Smooth muscle cell (in vitro differentiated cells): ENCODE results near the gene ACTRT2. TPM values are rescaled to one million over a fixed set of nuclear protein-coding genes. Genes with fewer than 3 reads are reported as not detected.

Experiments used
- DNase-seq: peaks from one replicate; lab custom pipeline; 2025; ENCODE audit not compliant: unreplicated experiment; lab: John Stamatoyannopoulos, UW
- H2AFZ ChIP-seq: fragments of 200-600 bp; sonication (generic); 2 replicates; pipeline ENCODE4 v1.6.0; 2016; ENCODE audit warnings: antibody characterized with exemption, low read depth, mild to moderate bottlenecking
- H3F3A ChIP-seq: fragments of 200-600 bp; sonication (generic); 2 replicates; pipeline ENCODE4 v1.6.0; 2017; ENCODE audit warnings: antibody characterized with exemption, low read depth
- H3K27ac ChIP-seq: fragments of 200-600 bp; sonication (generic); 2 replicates; pipeline ENCODE4 v1.5.1; 2016; ENCODE audit warnings: low read depth, mild to moderate bottlenecking
- H3K27me3 ChIP-seq: fragments of 200-600 bp; sonication (generic); 2 replicates; pipeline ENCODE4 v1.6.1; 2016; ENCODE audit warnings: low read depth, mild to moderate bottlenecking
- H3K36me3 ChIP-seq: fragments of 200-600 bp; sonication (generic); 2 replicates; pipeline ENCODE4 v1.5.1; 2016; ENCODE audit warnings: low read depth
- H3K4me1 ChIP-seq: fragments of 200-600 bp; sonication (generic); 2 replicates; pipeline ENCODE4 v1.5.1; 2016; ENCODE audit warnings: low read depth
- H3K4me2 ChIP-seq: fragments of 200-600 bp; sonication (generic); 2 replicates; pipeline ENCODE4 v1.6.0; 2016; ENCODE audit warnings: mild to moderate bottlenecking
- H3K4me3 ChIP-seq: fragments of 200-600 bp; sonication (generic); 2 replicates; pipeline ENCODE4 v1.5.1; 2016; ENCODE audit warnings: mild to moderate bottlenecking
- H3K79me2 ChIP-seq: fragments of 200-600 bp; sonication (generic); 2 replicates; pipeline ENCODE4 v1.6.0; 2016; ENCODE audit warnings: low read depth, mild to moderate bottlenecking
- H3K9ac ChIP-seq: fragments of 200-600 bp; sonication (generic); 2 replicates; pipeline ENCODE4 v1.6.0; 2016; ENCODE audit warnings: low read depth
- H3K9me3 ChIP-seq: fragments of 200-600 bp; sonication (generic); replicated peaks from 2 replicates; pipeline ENCODE4 v1.5.1; 2016; ENCODE audit warnings: low read depth
- H4K20me1 ChIP-seq: fragments of 200-600 bp; sonication (generic); 2 replicates; pipeline ENCODE4 v1.6.0; 2016; ENCODE audit warnings: low read depth
- WGBS: methylation state at CpG from one replicate; pipeline ENCODE4 v1.1.7; 2016; ENCODE audit warnings: low lambda C conversion rate; 5-methylcytosine and 5-hydroxymethylcytosine counted together
- polyA plus RNA-seq: library from polyadenylated mRNA; unstranded; fragments of >200 nt; fragmentation: Nextera tagmentation; extraction: Ambion mirVana; gene quantifications from 2 replicates; pipeline ENCODE4 v1.2.1, GENCODE V29; 2016
- total RNA-seq: library from RNA; depleted of rRNA; stranded (reverse); fragments of >200 nt; gene quantifications from 2 replicates; pipeline ENCODE4 v1.2.3, GENCODE V29; 2014
- TF ChIP-seq, protein P1 (sequence below): fragments of 200-600 bp; sonication (generic); IDR thresholded peaks from 2 replicates; pipeline ENCODE4 v1.5.1; 2017; ENCODE audit warnings: borderline replicate concordance, mild to moderate bottlenecking, antibody characterized with exemption; ENCODE audit not compliant: insufficient read depth, poor library complexity, severe bottlenecking

The ACTRT2 gene
- total and polyA plus RNA-seq, 2 experiments from 2014 or later, result not detected

DNA sequence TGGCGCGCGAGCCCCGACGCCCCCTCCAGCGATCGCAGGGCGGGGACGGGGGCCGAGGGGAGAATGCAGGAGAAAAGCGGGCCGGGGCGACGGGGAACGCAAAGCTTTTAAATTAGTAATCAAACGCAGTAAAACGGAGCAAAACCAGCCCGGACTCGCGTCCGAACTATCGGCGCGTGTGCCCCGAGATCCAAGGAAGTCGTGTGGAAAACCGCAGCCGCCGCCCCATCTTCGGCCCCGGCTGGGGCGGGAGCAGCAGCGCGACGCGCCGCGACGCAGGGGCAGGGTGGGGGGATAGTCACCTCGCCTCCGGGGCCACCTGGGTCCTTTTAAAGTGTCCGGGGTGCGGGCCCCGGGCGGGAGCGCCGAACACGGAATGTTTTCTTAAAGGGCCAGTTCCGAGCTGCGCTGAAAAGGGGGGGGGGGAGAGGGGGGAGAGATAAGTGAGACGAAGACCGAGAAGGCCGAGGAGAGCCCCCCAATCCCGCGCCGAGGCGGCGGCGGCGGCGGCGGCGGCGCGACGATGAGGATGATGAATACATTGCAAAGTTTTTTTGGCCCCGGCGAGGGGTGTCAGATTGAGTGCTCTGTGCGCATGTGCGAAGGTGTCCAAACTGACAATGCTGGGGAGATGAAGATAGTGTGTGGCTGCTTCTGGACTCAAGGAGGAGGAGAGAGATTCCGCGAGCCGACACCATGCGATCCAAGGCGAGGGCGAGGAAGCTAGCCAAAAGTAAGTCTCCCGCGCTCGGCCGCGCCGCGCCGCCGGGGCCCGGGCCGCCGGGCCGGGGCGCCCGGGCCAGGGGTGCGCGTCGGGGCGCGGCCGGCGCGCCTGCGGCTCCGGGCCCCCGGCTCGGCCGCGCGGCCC, 47.5 kb downstream of the ACTRT2 start, which contains the start of gene PRDM16:
PRDM16 (plus strand) TSS at position 640 of the 868 bp plus-strand sequence; CDS start at position 697, 57 bp downstream.
- peaks cover 36% of the 10 kb centered on the region for H3K4me1 ChIP-seq
- peak within 1 kb of the TSS; percentile 97 for H3K4me2 ChIP-seq
- peak within 1 kb of the TSS; percentile 89 for H2AFZ ChIP-seq
- peaks cover 4% of the 10 kb centered on the region for H4K20me1 ChIP-seq
- no peaks in the 10 kb centered on the region for H3F3A ChIP-seq
- no peaks in the 10 kb centered on the region for H3K79me2 ChIP-seq
- TF ChIP-seq, protein P1, sequence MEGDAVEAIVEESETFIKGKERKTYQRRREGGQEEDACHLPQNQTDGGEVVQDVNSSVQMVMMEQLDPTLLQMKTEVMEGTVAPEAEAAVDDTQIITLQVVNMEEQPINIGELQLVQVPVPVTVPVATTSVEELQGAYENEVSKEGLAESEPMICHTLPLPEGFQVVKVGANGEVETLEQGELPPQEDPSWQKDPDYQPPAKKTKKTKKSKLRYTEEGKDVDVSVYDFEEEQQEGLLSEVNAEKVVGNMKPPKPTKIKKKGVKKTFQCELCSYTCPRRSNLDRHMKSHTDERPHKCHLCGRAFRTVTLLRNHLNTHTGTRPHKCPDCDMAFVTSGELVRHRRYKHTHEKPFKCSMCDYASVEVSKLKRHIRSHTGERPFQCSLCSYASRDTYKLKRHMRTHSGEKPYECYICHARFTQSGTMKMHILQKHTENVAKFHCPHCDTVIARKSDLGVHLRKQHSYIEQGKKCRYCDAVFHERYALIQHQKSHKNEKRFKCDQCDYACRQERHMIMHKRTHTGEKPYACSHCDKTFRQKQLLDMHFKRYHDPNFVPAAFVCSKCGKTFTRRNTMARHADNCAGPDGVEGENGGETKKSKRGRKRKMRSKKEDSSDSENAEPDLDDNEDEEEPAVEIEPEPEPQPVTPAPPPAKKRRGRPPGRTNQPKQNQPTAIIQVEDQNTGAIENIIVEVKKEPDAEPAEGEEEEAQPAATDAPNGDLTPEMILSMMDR, result no peak
- no peaks in the 10 kb centered on the region for H3K9me3 ChIP-seq
- under 1% methylated on average over 69 of the region's 106 CpGs for WGBS
- DNase-seq, result no peak
- H3K36me3 ChIP-seq, result no peaks in the 10 kb centered on the region
- H3K27ac ChIP-seq, result no peak within 1 kb of the TSS
- peak within 1 kb of the TSS; percentile 85 for H3K4me3 ChIP-seq
- peaks cover 86% of the 10 kb centered on the region for H3K27me3 ChIP-seq
- no peak within 1 kb of the TSS for H3K9ac ChIP-seq

DNA sequence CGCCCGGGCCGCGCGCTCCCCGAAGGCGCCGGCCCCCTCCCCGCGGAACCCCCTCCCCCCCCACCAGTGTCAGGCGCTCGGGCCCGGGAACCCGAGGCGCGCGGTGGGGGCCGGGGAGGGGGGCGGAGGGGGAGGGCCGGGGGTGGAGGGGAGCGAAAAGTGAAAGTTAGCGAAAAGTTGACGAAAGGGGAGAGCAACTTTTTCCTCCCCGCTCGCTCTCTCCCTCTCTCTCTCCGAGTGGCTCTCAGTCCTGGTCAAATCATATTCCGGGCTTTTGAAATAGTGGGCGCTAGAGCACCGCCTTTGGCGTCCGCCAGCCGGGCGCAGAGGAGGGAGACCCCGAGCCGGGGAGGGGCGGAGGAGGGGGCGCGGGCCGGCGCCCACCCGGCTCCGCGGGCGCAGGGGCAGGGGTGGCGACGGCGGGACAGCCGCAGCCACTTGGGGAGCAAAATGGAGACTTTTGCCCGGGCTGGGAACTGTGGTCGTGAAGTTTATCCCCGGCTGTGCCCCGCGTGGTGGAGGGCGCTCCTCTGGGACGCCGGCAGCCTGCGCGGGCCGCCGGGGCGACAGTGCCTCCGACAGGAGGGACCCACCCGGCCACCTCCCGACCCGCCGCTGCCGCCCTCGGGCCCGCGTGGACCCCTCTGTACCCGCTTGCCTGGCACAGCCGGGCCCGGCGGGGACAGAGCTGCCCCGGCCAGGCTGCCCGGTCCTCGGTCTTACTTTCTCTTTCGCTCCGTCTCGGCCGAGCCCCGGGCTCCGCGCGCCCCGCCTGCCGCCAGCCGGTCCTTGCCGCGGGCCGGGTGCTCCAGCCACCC, 48.4 kb downstream of the ACTRT2 start:
- H3F3A ChIP-seq, result no peaks in the 10 kb centered on the region
- no peak overlapping the region for H3K27ac ChIP-seq
- WGBS, result 2% methylated on average over 36 of the region's 91 CpGs
- peaks cover 8% of the 10 kb centered on the region for H4K20me1 ChIP-seq
- peak overlapping the region; percentile 85 for H3K4me3 ChIP-seq
- no peak overlapping the region for H3K9ac ChIP-seq
- TF ChIP-seq, protein P1, result peak; percentile 36
- H3K79me2 ChIP-seq, result no peaks in the 10 kb centered on the region
- no peaks in the 10 kb centered on the region for H3K9me3 ChIP-seq
- peak overlapping the region; percentile 97 for H3K4me2 ChIP-seq
- peaks cover 86% of the 10 kb centered on the region for H3K27me3 ChIP-seq
- H2AFZ ChIP-seq, result peak overlapping the region; percentile 89
- H3K4me1 ChIP-seq, result peaks cover 39% of the 10 kb centered on the region
- peak; percentile 48 for DNase-seq
- H3K36me3 ChIP-seq, result no peaks in the 10 kb centered on the region

DNA sequence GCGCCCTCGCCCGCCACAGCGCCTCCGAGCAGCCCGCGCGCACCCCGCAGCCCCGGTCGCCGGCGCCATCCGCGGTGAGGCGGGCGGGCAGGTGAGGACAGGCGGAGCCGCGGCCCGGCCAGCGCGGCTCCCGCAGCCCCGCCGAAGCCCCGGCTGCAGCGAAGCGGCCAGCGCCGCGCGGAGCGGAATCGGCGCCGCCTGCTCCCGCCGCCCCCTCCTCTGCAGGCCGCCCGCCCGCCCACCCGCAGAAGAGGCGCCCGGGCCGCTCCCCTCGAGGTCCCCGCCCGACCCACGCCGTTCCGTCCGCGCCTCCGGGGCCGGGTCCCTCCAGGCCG, 49.0 kb downstream of the ACTRT2 start:
- Histone ChIP-seq H4K20me1 (peaks cover 9% of the 10 kb centered on the region), H3K4me2 (peak overlapping the region; percentile 97), H3K79me2 (no peaks in the 10 kb centered on the region), H3K9ac (no peak overlapping the region), H3K9me3 (no peaks in the 10 kb centered on the region), H3K4me1 (peaks cover 39% of the 10 kb centered on the region), H3F3A (no peaks in the 10 kb centered on the region), H3K4me3 (peak overlapping the region; percentile 85), H3K27me3 (peaks cover 86% of the 10 kb centered on the region), H2AFZ (no peak overlapping the region), H3K27ac (no peak overlapping the region), H3K36me3 (no peaks in the 10 kb centered on the region)
- 0% methylated on average over 20 of the region's 57 CpGs for WGBS
- TF ChIP-seq, protein P1, result no peak
- no peak for DNase-seq
